Measurements from ENCODE around the gene TMEM30A.

- TF ChIP-seq CTCF (IDR thresholded peaks at IDR 0.05; ENCODE audit: insufficient read depth, low read length, poor library complexity, severe bottlenecking) (no peak), EZH2phosphoT487 (conservative IDR thresholded peaks at IDR 0.05; ENCODE audit: low read length) (no peak)
Measured at GRCh38 chr6:75327807-75328206, 43.2 kb upstream of the TMEM30A start.
